Thyroid gland (tissue), 4 donors: ENCODE measurements around the gene TINAGL1. TPM values are rescaled to one million over a fixed set of nuclear protein-coding genes. Genes with fewer than 3 reads are reported as not detected.

Experiments used
- DNase-seq, 2 donors: peaks; one replicate each; pipeline ENCODE4 v3.0.0-alpha.2; 2019
- H3K27ac ChIP-seq, 3 donors: fragments of 200-600 bp; sonication (generic); 1 replicate in 2 of 3; 2 replicates in 1 of 3; pipeline ENCODE4 v1.5.1; 2016 to 2019; ENCODE audit warnings: mild to moderate bottlenecking in 1 of 3, moderate library complexity in 1 of 3
- H3K27me3 ChIP-seq: fragments of 200-600 bp; sonication (generic); one replicate; pipeline ENCODE4 v1.5.1; 2019
- H3K36me3 ChIP-seq, 2 donors: fragments of 200-600 bp; sonication (generic); one replicate each; pipeline ENCODE4 v1.5.1; 2016 to 2019
- H3K4me1 ChIP-seq, 2 donors: fragments of 200-600 bp; sonication (generic); one replicate each; pipeline ENCODE4 v1.5.1; 2017 to 2019
- H3K4me3 ChIP-seq, 3 donors: fragments of 200-600 bp; sonication (generic); replicated peaks in 1 of 3; 1 replicate in 2 of 3; 2 replicates in 1 of 3; pipeline ENCODE4 v1.5.1; 2016; ENCODE audit warnings: mild to moderate bottlenecking in 1 of 3
- H3K9me3 ChIP-seq: fragments of 200-600 bp; sonication (generic); one replicate; pipeline ENCODE4 v1.5.1; 2017
- POLR2A ChIP-seq, 2 donors: fragments of 450-650 bp; IDR thresholded peaks; one replicate each; pipeline ENCODE4 v1.6.1; 2017; ENCODE audit warnings: antibody characterized with exemption in 2 of 2, mild to moderate bottlenecking in 2 of 2, moderate library complexity in 1 of 2
- WGBS, 2 donors: methylation state at CpG; one replicate each; pipeline ENCODE4 v1.1.5; 2017; 5-methylcytosine and 5-hydroxymethylcytosine counted together
- intact Hi-C: fragments of 100-400 bp; cut with DNase I; formaldehyde crosslinking; loops from one replicate; pipeline ENCODE4 v1.15.1; 2023
- total RNA-seq, 4 donors: library from RNA; depleted of rRNA; stranded (reverse); fragments of >200 nt; gene quantifications; one replicate each; pipeline ENCODE4 v1.2.3, GENCODE V29; 2016
- TF ChIP-seq, protein P1 (sequence below), 6 experiments: fragments of 200-600 bp in 3 of 6; fragments of 450-650 bp in 3 of 6; sonication (generic) in 3 of 6; IDR thresholded peaks; one replicate each; pipeline ENCODE4 v1.5.1; 2016 to 2019; ENCODE audit warnings: antibody characterized with exemption in 6 of 6, mild to moderate bottlenecking in 2 of 6, inconsistent platforms in 1 of 6, moderate library complexity in 1 of 6

Gene TINAGL1
- total RNA-seq, 4 donors from 2014 or later = 157 to 391 (median 227) TPM

DNA sequence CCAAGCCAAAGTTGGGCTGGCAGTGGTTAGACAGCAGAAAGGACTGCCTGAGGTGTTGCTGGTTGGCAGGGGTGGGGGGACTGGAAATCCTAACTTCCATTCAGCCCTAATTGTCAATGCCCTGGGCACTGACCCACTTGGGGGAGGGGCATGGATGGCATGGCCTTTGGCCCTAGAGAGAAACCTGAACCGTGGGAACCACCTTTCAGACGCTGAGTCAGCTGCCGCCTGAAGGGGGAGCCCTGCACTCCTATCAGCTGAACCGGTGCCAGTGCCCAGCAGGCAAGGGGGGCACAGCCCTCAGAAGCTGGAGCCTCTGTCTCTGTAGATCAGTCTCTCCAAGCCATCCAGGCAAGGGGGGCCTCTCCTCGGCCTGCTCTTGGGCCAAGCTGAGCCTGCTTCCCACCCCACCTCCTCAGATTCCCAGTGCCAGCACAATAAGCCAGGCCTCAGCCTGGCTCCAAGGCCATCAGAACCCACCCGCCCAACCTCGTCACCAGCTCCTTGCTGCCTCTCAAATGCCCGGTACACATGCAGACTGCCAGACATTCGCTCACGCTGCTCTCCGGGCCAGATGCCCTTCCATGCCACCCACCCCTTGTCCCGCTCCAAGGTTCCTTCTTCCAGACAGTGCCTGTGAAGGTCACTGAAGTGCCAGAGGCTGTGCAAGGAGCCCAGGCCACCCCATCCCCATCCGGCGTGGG is 11.6 kb downstream of the TINAGL1 start:
- H3K27me3 ChIP-seq = no peaks in the 10 kb centered on the region
- H3K36me3 ChIP-seq = peaks cover 30 to 32% of the 10 kb centered on the region in 2 donors
- H3K27ac ChIP-seq = peak overlapping the region; percentile 72 to 86 (median 82)
- no peak overlapping the region for H3K4me3 ChIP-seq
- no peaks in the 10 kb centered on the region for H3K9me3 ChIP-seq
- TF ChIP-seq POLR2A (IDR thresholded peaks at IDR 0.05) = peak in 1 of 2 donors; percentile 48
- TF ChIP-seq, protein P1, sequence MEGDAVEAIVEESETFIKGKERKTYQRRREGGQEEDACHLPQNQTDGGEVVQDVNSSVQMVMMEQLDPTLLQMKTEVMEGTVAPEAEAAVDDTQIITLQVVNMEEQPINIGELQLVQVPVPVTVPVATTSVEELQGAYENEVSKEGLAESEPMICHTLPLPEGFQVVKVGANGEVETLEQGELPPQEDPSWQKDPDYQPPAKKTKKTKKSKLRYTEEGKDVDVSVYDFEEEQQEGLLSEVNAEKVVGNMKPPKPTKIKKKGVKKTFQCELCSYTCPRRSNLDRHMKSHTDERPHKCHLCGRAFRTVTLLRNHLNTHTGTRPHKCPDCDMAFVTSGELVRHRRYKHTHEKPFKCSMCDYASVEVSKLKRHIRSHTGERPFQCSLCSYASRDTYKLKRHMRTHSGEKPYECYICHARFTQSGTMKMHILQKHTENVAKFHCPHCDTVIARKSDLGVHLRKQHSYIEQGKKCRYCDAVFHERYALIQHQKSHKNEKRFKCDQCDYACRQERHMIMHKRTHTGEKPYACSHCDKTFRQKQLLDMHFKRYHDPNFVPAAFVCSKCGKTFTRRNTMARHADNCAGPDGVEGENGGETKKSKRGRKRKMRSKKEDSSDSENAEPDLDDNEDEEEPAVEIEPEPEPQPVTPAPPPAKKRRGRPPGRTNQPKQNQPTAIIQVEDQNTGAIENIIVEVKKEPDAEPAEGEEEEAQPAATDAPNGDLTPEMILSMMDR (IDR thresholded peaks at IDR 0.05) = peak; percentile 52 to 72 (median 62)
- DNase-seq = peak; percentile 85 to 90
- 47 to 51% methylated on average over 9 to 10 of the region's 14 CpGs for WGBS, 2 donors
- H3K4me1 ChIP-seq = peaks cover 46 to 66% of the 10 kb centered on the region in 2 donors
- intact Hi-C loops = no loop called here

DNA sequence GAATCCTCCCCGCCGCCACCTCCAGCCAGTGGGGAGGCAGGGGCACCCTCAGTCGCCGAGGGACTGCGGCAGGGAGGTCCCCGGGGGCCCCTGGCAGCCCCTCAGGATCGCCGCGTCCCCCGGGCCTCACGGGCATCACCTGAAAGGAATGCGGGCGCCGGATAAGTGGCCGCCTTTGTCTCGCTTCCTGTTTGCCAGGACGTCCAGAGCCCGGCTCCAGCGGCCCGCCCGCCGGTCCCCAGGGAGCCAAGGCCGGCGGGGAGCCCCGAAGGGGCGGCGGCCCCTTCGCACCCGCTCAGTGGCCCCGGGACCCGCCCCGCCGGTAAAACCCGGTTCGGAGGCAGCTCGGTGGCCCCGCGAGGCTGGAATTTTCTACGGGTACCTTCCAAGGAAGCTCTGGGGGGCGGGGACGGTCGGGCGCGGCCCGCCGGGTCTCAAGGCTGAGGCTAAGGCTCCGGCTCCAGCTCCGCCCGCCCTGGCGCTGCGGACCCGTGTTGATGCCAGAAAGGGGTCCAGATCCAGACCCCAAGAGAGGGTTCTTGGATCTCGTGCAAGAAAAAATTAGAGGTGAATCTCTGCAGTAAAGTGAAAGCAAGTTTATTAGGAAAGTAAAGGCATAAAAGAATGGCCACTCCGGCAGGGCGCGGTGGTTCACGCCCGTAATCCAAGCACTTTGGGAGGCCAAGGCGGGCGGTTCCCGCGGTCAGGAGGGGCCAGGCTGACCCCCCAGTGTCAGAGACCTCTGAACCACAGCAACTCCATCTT is 12.6 kb downstream of the TINAGL1 start:
- peak in 1 of 2 donors; percentile 21 for TF ChIP-seq POLR2A (IDR thresholded peaks at IDR 0.05)
- TF ChIP-seq, protein P1 (IDR thresholded peaks at IDR 0.05) = no peak
- peaks cover 37 to 56% of the 10 kb centered on the region in 2 donors for H3K4me1 ChIP-seq
- intact Hi-C loops = no loop called here
- H3K4me3 ChIP-seq = peak overlapping the region in 2 of 3 donors; percentile 3 to 21
- H3K27me3 ChIP-seq = no peaks in the 10 kb centered on the region
- H3K36me3 ChIP-seq = peaks cover 24 to 25% of the 10 kb centered on the region in 2 donors
- 22 to 38% methylated on average over 19 to 47 of the region's 62 CpGs for WGBS, 2 donors
- peak; percentile 71 to 74 for DNase-seq
- H3K9me3 ChIP-seq = no peaks in the 10 kb centered on the region
- peak overlapping the region; percentile 72 to 86 (median 82) for H3K27ac ChIP-seq

DNA sequence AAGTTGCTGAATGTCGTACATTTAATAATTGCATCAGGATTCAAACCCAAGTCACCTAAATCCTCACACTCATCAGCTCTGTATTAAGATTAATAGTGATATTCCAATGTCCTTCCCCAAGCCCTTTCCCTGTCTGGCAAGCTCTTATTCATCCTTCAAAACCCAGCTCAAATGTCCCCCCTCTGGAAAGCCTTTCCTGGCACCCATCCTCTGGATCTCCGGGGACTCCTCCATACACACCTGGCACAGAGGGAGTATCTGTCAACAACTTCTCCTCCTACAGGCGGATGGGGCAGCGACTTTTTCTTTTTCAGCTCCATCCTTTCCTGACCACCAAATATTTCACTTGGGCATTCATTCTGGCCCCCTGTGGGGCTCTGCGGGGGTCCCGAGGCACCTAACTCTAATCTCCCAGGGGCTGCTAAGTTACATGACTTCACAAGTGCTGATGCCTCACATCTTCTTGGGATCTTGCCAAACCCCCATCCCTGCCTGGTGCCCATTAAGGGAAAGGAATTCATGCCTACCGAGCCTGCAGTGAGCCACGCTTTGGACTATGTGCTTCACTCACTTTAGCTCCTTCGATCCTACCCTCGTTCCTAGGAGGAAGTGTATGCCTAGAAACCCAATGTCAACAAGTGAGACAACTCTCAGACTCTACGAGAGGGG is 15.2 kb downstream of the TINAGL1 start:
- peak overlapping the region in 2 of 3 donors; percentile 1 to 11 for H3K27ac ChIP-seq

DNA sequence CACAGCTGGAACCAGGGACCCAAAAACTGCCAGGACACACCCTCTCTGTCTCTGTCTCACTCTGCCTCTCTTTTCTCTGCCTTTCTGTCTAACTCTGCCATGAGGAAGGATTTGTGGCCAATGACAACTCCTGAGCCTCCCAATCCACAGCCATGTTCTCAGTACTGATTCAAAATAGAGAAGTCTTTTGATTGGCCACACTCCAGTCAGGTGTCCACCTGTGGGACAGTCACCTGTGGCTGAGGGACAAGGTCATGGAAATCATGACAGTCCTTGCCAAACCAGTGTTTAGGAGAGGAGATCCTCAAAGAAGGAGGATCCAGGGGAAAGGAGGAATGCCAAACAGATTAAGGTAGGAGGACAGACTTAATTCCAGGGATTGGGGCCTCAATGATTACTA is 15.8 kb downstream of the TINAGL1 start:
- Histone ChIP-seq H3K27ac (peak overlapping the region in 2 of 3 donors; percentile 1 to 11), H3K4me3 (no peak overlapping the region), H3K9me3 (no peaks in the 10 kb centered on the region), H3K27me3 (no peaks in the 10 kb centered on the region), H3K36me3 (peaks cover 0 to 2% of the 10 kb centered on the region in 2 donors), H3K4me1 (peaks cover 27 to 34% of the 10 kb centered on the region in 2 donors)
- intact Hi-C loops = no loop called here
- TF ChIP-seq, protein P1 (IDR thresholded peaks at IDR 0.05) = no peak
- TF ChIP-seq POLR2A (IDR thresholded peaks at IDR 0.05) = no peak
- no peak for DNase-seq

More for the DNA sequence above, 15.2 kb downstream of the TINAGL1 start:
- no peaks in the 10 kb centered on the region for H3K27me3 ChIP-seq
- H3K4me3 ChIP-seq = no peak overlapping the region
- no peak for TF ChIP-seq POLR2A (IDR thresholded peaks at IDR 0.05)
- TF ChIP-seq, protein P1 (IDR thresholded peaks at IDR 0.05) = no peak
- H3K36me3 ChIP-seq = peaks cover 6 to 8% of the 10 kb centered on the region in 2 donors
- no peaks in the 10 kb centered on the region for H3K9me3 ChIP-seq
- intact Hi-C loops = no loop called here
- WGBS, 2 donors = 60 to 70% methylated on average over 11 of the region's 11 CpGs
- DNase-seq = peak in 1 of 2 donors; percentile 60
- H3K4me1 ChIP-seq = peaks cover 28 to 37% of the 10 kb centered on the region in 2 donors
